Measurements from ENCODE around the gene CASZ1. TPM values are rescaled to one million over a fixed set of nuclear protein-coding genes. Genes with fewer than 3 reads are reported as not detected.

CASZ1 gene
- total and polyA plus RNA-seq, 2 donors (not counting 3 experiments of a cell fraction or from before 2014, with no cell fraction given), result 1.5 to 5.2 TPM

DNA sequence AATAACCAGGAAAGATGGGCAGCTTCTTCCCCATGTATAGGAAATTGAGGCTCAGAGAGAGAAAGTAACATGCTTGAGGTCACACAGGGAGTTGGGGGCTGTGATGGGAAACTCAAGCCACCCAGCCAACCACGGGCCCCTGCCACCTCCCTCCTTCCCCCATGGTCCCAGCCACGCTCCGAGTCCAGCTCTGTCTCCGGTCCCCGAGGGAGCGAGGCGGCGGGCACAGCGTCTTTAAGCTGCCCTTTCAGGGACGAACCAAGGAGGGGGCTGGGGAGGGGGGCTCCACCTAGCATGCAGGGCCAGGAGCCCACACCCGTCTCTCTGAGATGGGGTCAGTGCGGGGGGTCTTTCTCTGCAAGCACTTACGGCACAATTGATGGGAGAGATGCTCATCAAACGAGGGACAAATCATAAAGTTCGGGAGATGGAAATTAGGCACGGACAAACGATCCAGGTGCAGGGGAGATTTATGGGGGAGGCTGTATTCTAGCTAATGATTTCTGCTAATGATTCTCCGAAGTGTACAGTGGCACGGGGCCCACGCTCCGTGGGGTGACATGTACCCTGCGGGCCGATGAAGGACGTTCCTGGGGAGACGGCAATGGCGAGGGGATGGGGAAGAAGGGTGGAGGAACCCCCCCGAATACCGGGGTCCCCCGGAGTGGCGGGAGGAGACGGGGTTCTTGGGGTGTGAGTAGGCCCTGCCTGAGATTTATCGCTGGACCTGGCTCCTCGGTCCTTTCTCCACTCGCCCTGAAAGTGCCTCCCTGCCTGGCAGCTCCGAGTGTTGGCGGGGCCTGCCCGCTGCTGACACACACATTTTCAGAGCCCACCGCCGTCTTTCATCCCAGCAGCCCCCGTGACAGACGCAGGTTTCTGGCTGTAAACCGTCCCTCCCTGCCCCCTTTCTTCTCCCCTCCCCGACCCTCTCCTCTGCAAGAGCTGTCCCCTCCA lies 31.2 kb upstream of the CASZ1 start:
- H3K9me3 ChIP-seq (replicated peaks; ENCODE audit: control insufficient read depth, insufficient read depth, low read length), result no peaks in the 10 kb centered on the region
- no peak overlapping the region for H3K4me2 ChIP-seq (ENCODE audit: insufficient read depth, low read length)
- no peaks in the 10 kb centered on the region for H3K4me1 ChIP-seq (ENCODE audit: control insufficient read depth, extremely low read depth, insufficient read depth, low read length)
- TF ChIP-seq MYC (IDR thresholded peaks at IDR 0.05; ENCODE audit: low read depth, low read length) (no peak), JUN (IDR thresholded peaks at IDR 0.05; ENCODE audit: borderline replicate concordance, insufficient read depth, insufficient read length, low read depth) (no peak), EZH2 (IDR thresholded peaks at IDR 0.05; ENCODE audit: borderline replicate concordance, low read depth, low read length, severe bottlenecking) (no peak), POLR2A (IDR thresholded peaks at IDR 0.05; ENCODE audit: low read depth, low read length) (no peak), FOS (IDR thresholded peaks at IDR 0.05; ENCODE audit: borderline replicate concordance, insufficient read depth, low read length) (no peak), GATA2 (IDR thresholded peaks at IDR 0.05; ENCODE audit: insufficient read depth, insufficient read length, low read depth, low read length) (no peak)
- TF ChIP-seq, protein P1, sequence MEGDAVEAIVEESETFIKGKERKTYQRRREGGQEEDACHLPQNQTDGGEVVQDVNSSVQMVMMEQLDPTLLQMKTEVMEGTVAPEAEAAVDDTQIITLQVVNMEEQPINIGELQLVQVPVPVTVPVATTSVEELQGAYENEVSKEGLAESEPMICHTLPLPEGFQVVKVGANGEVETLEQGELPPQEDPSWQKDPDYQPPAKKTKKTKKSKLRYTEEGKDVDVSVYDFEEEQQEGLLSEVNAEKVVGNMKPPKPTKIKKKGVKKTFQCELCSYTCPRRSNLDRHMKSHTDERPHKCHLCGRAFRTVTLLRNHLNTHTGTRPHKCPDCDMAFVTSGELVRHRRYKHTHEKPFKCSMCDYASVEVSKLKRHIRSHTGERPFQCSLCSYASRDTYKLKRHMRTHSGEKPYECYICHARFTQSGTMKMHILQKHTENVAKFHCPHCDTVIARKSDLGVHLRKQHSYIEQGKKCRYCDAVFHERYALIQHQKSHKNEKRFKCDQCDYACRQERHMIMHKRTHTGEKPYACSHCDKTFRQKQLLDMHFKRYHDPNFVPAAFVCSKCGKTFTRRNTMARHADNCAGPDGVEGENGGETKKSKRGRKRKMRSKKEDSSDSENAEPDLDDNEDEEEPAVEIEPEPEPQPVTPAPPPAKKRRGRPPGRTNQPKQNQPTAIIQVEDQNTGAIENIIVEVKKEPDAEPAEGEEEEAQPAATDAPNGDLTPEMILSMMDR (IDR thresholded peaks at IDR 0.05; ENCODE audit: extremely low read depth in 1 of 2, insufficient read depth in 1 of 2, low read depth in 1 of 2, low read length in 2 of 2), result no peak
- TF ChIP-seq, protein P2, sequence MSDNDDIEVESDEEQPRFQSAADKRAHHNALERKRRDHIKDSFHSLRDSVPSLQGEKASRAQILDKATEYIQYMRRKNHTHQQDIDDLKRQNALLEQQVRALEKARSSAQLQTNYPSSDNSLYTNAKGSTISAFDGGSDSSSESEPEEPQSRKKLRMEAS (IDR thresholded peaks at IDR 0.05; ENCODE audit: insufficient read depth, insufficient read length), result no peak
- H3K36me3 ChIP-seq (ENCODE audit: control insufficient read depth in 2 of 2, extremely low read depth in 1 of 2, insufficient read depth in 2 of 2, low read length in 2 of 2), result no peaks in the 10 kb centered on the region
- dilution Hi-C loops (cut with MboI; ENCODE audit: extremely low pct_ligation_motif_present, low sequenced_read_pairs), result no loop called here
- FAIRE-seq (no peak), DNase-seq (ENCODE audit: low read depth, low spot score) (no peak)
- CTCF ChIA-PET, result no interaction called here
- H3K4me3 ChIP-seq (replicated peaks in 1 of 3; ENCODE audit: insufficient read depth in 1 of 3, low read depth in 1 of 3, low read length in 3 of 3), result no peak overlapping the region
- H4K20me1 ChIP-seq (replicated peaks; ENCODE audit: control insufficient read depth, extremely low read depth, insufficient read depth, low read length), result no peaks in the 10 kb centered on the region
- no TSS peak for BruUV-seq (replicated peaks)
- POLR2A ChIA-PET, result no interaction called here
- no peaks in the 10 kb centered on the region for H3K79me2 ChIP-seq (ENCODE audit: control insufficient read depth, insufficient read depth, low read length)
- intact Hi-C loops (cut with micrococcal nuclease), result no loop called here
- peaks cover 0 to 1% of the 10 kb centered on the region in 2 experiments for H3K27me3 ChIP-seq (ENCODE audit: control insufficient read depth in 2 of 2, insufficient read depth in 2 of 2, low read length in 2 of 2)
- H3K9me1 ChIP-seq (replicated peaks; ENCODE audit: control insufficient read depth, extremely low read depth, insufficient read depth, low read length), result no peaks in the 10 kb centered on the region
- H3K27ac ChIP-seq (ENCODE audit: insufficient read depth, low read depth, low read length), result no peak overlapping the region
- no peak overlapping the region for H2AFZ ChIP-seq (ENCODE audit: low read depth, low read length)
- no peak overlapping the region for H3K9ac ChIP-seq (replicated peaks; ENCODE audit: extremely low read depth, insufficient read depth, low read length)
